OCI-LY3 (cell line): ENCODE measurements around the gene UBC.

Experiments
- EZH2phosphoT487 ChIP-seq: fragments of 200-600 bp; shearing (Covaris generic); IDR thresholded peaks from 2 replicates; pipeline ENCODE4 v1.6.1; 2018; ENCODE audit warnings: antibody characterized with exemption, mixed run types, low read depth
- TF ChIP-seq, protein P1 (sequence below): fragments of 200-600, 300-600 bp; sonication (generic); IDR thresholded peaks from 2 replicates; pipeline ENCODE4 v1.5.1; 2014; ENCODE audit warnings: antibody characterized with exemption, low read length, low read depth

GRCh38 chr12:124925117-124925516 lies 10.7 kb upstream of the UBC start:
- TF ChIP-seq, protein P1, sequence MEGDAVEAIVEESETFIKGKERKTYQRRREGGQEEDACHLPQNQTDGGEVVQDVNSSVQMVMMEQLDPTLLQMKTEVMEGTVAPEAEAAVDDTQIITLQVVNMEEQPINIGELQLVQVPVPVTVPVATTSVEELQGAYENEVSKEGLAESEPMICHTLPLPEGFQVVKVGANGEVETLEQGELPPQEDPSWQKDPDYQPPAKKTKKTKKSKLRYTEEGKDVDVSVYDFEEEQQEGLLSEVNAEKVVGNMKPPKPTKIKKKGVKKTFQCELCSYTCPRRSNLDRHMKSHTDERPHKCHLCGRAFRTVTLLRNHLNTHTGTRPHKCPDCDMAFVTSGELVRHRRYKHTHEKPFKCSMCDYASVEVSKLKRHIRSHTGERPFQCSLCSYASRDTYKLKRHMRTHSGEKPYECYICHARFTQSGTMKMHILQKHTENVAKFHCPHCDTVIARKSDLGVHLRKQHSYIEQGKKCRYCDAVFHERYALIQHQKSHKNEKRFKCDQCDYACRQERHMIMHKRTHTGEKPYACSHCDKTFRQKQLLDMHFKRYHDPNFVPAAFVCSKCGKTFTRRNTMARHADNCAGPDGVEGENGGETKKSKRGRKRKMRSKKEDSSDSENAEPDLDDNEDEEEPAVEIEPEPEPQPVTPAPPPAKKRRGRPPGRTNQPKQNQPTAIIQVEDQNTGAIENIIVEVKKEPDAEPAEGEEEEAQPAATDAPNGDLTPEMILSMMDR = no peak
- TF ChIP-seq EZH2phosphoT487 = no peak
